GM18526 (cell line): ENCODE data around the gene TCF3.
A peak's percentile ranks its signal among the peaks of the same experiment; 100 is the strongest.

ENCODE experiments used
- POLR2A ChIP-seq: IDR thresholded peaks from 3 replicates; pipeline ENCODE4 v1.6.1; 2011; ENCODE audit not compliant: insufficient read length; ENCODE audit errors: extremely low read depth

The TCF3 gene

GRCh38 chr19:1591421-1592023, 60.9 kb downstream of the TCF3 start:
- TF ChIP-seq POLR2A, result no peak

GRCh38 chr19:1590641-1591397, 61.6 kb downstream of the TCF3 start:
- TF ChIP-seq POLR2A, result peak; percentile 26

GRCh38 chr19:1587872-1588271, 64.5 kb downstream of the TCF3 start:
- TF ChIP-seq POLR2A, result no peak

- TF ChIP-seq POLR2A, result no peak
Observed at GRCh38 chr19:1585243-1585580, 67.2 kb downstream of the TCF3 start.

GRCh38 chr19:1584500-1585242, 67.7 kb downstream of the TCF3 start:
- no peak for TF ChIP-seq POLR2A

- TF ChIP-seq POLR2A, result no peak
Observed at GRCh38 chr19:1582201-1582600, 70.2 kb downstream of the TCF3 start.

- no peak for TF ChIP-seq POLR2A
Observed at GRCh38 chr19:1580957-1581356, 71.5 kb downstream of the TCF3 start.

- no peak for TF ChIP-seq POLR2A
Observed at GRCh38 chr19:1580382-1580781, 72.0 kb downstream of the TCF3 start.

- TF ChIP-seq POLR2A, result no peak
Observed at GRCh38 chr19:1579222-1579621, 73.2 kb downstream of the TCF3 start.

- no peak for TF ChIP-seq POLR2A
Observed at GRCh38 chr19:1577929-1578618, 74.3 kb downstream of the TCF3 start.

GRCh38 chr19:1577090-1577928, 75.1 kb downstream of the TCF3 start:
- no peak for TF ChIP-seq POLR2A

- TF ChIP-seq POLR2A, result no peak
Observed at GRCh38 chr19:1576242-1577089, 75.9 kb downstream of the TCF3 start.

GRCh38 chr19:1575323-1576241, 76.8 kb downstream of the TCF3 start:
- TF ChIP-seq POLR2A, result no peak
